SU-DHL-6 (cell line): ENCODE measurements around the gene FAM13C.

Experiments
- H2AFZ ChIP-seq: fragments of 200-600 bp; sonication (generic); 2 replicates; pipeline ENCODE4 v1.6.1; 2014; ENCODE audit warnings: low read depth, mild to moderate bottlenecking, moderate library complexity, mixed read lengths, antibody characterized with exemption, low read length; ENCODE audit not compliant: severe bottlenecking
- H3F3A ChIP-seq: fragments of 200-600 bp; shearing (Covaris generic); 2 replicates; pipeline ENCODE4 v1.6.0; 2016; ENCODE audit warnings: antibody characterized with exemption, mild to moderate bottlenecking; ENCODE audit not compliant: insufficient read depth
- H3K27ac ChIP-seq: fragments of 200-600 bp; sonication (generic); 2 replicates; pipeline ENCODE4 v1.5.1; 2016; ENCODE audit warnings: low read depth, mild to moderate bottlenecking, low read length, moderate library complexity, mixed read lengths
- H3K27me3 ChIP-seq: fragments of 200-600 bp; sonication (generic), shearing (Covaris generic); 2 replicates; pipeline ENCODE4 v1.6.0; 2014; ENCODE audit warnings: mild to moderate bottlenecking, low read length
- H3K36me3 ChIP-seq: fragments of 200-600 bp; sonication (generic); 2 replicates; pipeline ENCODE4 v1.6.1; 2014; ENCODE audit warnings: mild to moderate bottlenecking, low read length, mixed read lengths
- H3K4me2 ChIP-seq: fragments of 300-600, 200-600 bp; shearing (Covaris generic), sonication (generic); 2 replicates; pipeline ENCODE4 v1.6.0; 2014; ENCODE audit warnings: low read length, low read depth, mild to moderate bottlenecking; ENCODE audit not compliant: poor library complexity, severe bottlenecking
- H3K4me3 ChIP-seq: fragments of 200-600 bp; sonication (generic); 2 replicates; pipeline ENCODE4 v1.5.1; 2014; ENCODE audit warnings: antibody characterized with exemption, low read length, mild to moderate bottlenecking, mixed read lengths; ENCODE audit not compliant: insufficient read depth, poor library complexity, severe bottlenecking
- H3K79me2 ChIP-seq: fragments of 200-600 bp; sonication (generic); 2 replicates; pipeline ENCODE4 v1.6.1; 2014; ENCODE audit warnings: mild to moderate bottlenecking, low read length, moderate library complexity; ENCODE audit not compliant: insufficient read depth
- H3K9ac ChIP-seq: fragments of 200-600 bp; sonication (generic); 2 replicates; pipeline ENCODE4 v1.7.0; 2014; ENCODE audit warnings: mild to moderate bottlenecking, low read length
- H3K9me2 ChIP-seq: fragments of 200-600 bp; sonication (generic); replicated peaks from 2 replicates; pipeline ENCODE4 v1.6.1; 2014; ENCODE audit warnings: low read length; ENCODE audit not compliant: insufficient read depth
- H3K9me3 ChIP-seq: fragments of 200-600 bp; sonication (generic); 2 replicates; pipeline ENCODE4 v1.6.1; 2014; ENCODE audit warnings: low read length, mixed read lengths; ENCODE audit not compliant: insufficient read depth
- H4K20me1 ChIP-seq: fragments of 200-600 bp; sonication (generic); 2 replicates; pipeline ENCODE4 v1.6.1; 2014; ENCODE audit warnings: low read depth, mild to moderate bottlenecking, antibody characterized with exemption, low read length, moderate library complexity, mixed read lengths
- CTCF ChIP-seq: fragments of 200-600 bp; sonication (generic); IDR thresholded peaks from one replicate; pipeline ENCODE4 v1.5.1; 2017; ENCODE audit warnings: antibody characterized with exemption, mild to moderate bottlenecking, low read length, moderate library complexity; ENCODE audit not compliant: insufficient read depth, poor library complexity, severe bottlenecking
- EZH2phosphoT487 ChIP-seq: fragments of 200-600 bp; sonication (generic), shearing (Covaris generic); conservative IDR thresholded peaks from 2 replicates; pipeline ENCODE4 v1.6.1; 2018; ENCODE audit warnings: mild to moderate bottlenecking, antibody characterized with exemption, low read length, moderate library complexity, mixed read lengths

FAM13C gene

DNA sequence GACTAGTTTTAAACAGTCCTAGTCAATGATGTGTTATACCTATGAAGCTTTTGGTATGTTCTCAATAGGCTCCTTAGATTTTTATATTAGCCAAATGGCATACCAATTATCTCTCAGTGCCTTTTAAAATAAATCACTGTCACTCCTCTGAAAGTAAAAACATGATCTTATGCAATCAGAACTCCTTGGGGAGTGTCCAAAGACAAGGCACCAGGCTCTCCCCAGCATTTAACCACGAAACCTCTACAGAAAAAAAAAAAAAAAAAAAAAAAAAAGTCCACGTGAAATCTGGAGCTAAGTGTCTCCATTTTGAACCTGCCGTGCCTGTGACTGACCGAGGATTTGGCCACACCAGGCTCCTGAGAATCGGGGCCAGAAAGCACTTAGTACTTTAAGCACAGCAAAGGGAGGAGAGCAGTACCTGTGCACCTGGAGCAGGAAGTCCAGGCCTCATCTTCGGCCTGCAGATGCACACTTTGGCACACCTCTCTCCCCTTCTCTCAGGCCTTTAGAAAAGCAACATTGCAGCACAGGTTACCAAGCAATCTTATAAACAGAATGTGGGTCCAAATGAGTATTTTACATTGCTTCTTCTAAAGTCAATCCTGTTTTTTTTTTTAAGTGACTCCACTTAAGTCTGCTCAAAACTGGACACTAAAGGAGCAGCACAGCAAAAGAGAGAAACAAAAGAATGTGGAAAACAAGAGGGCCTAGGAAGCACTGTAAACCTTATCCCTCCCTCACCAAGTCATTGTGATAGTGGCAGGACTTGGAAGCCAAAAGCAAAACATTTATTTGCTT is 1.5 kb downstream of the FAM13C start:
- Histone ChIP-seq H3K4me2 (no peak overlapping the region), H3K9me3 (no peaks in the 10 kb centered on the region), H3K79me2 (no peaks in the 10 kb centered on the region), H4K20me1 (no peaks in the 10 kb centered on the region), H3F3A (no peaks in the 10 kb centered on the region), H3K36me3 (no peaks in the 10 kb centered on the region), H3K27me3 (no peaks in the 10 kb centered on the region), H3K4me3 (no peak overlapping the region), H3K9me2 (no peaks in the 10 kb centered on the region), H2AFZ (no peak overlapping the region), H3K9ac (no peak overlapping the region), H3K27ac (no peak overlapping the region)
- TF ChIP-seq EZH2phosphoT487 (no peak), CTCF (no peak)

GRCh38 chr10:59358576-59358975 is 3.8 kb downstream of the FAM13C start:
- no peaks in the 10 kb centered on the region for H3K27me3 ChIP-seq
- no peak overlapping the region for H3K9ac ChIP-seq
- no peaks in the 10 kb centered on the region for H3F3A ChIP-seq
- no peak overlapping the region for H3K27ac ChIP-seq
- H3K4me3 ChIP-seq: no peak overlapping the region
- TF ChIP-seq EZH2phosphoT487 (no peak), CTCF (no peak)
- no peaks in the 10 kb centered on the region for H3K36me3 ChIP-seq
- H4K20me1 ChIP-seq: no peaks in the 10 kb centered on the region
- H3K4me2 ChIP-seq: no peak overlapping the region
- H3K9me2 ChIP-seq: no peaks in the 10 kb centered on the region
- no peak overlapping the region for H2AFZ ChIP-seq
- H3K9me3 ChIP-seq: no peaks in the 10 kb centered on the region
- no peaks in the 10 kb centered on the region for H3K79me2 ChIP-seq

- Histone ChIP-seq H3K79me2 (no peaks in the 10 kb centered on the region), H2AFZ (no peak overlapping the region)
Measured at GRCh38 chr10:59354434-59354833, 7.9 kb downstream of the FAM13C start.

More at GRCh38 chr10:59354434-59354833, 7.9 kb downstream of the FAM13C start:
- Histone ChIP-seq H3K36me3 (no peaks in the 10 kb centered on the region), H3F3A (no peaks in the 10 kb centered on the region), H3K4me2 (no peak overlapping the region), H4K20me1 (no peaks in the 10 kb centered on the region), H3K9me3 (no peaks in the 10 kb centered on the region), H3K9me2 (no peaks in the 10 kb centered on the region), H3K27me3 (no peaks in the 10 kb centered on the region), H3K9ac (no peak overlapping the region), H3K27ac (no peak overlapping the region), H3K4me3 (no peak overlapping the region)
- TF ChIP-seq CTCF (no peak), EZH2phosphoT487 (no peak)
